HG02759 (cell line): ENCODE data around the gene AIG1.
A peak's percentile ranks its signal among the peaks of the same experiment; 100 is the strongest.
"Not testable (repeated sequence)": the region's sequence is repeated elsewhere in the genome, so short reads cannot be mapped to it uniquely, and the experiment has no call there.

Experiments used
- ATAC-seq: cut with Tn5 transposase; IDR thresholded peaks from one replicate; pipeline ENCODE4 v1.9.1; 2021; ENCODE audit warnings: mild to moderate bottlenecking, moderate library complexity; ENCODE audit not compliant: unreplicated experiment

Gene AIG1

GRCh38 chr6:143307760-143308159 is 247.1 kb downstream of the AIG1 start:
- not testable (repeated sequence) for ATAC-seq

GRCh38 chr6:143313163-143313562 is 252.5 kb downstream of the AIG1 start:
- ATAC-seq = no peak

GRCh38 chr6:143321491-143322086 is 260.9 kb downstream of the AIG1 start:
- ATAC-seq = no peak

- no peak for ATAC-seq
Measured at GRCh38 chr6:143322386-143322785, 261.7 kb downstream of the AIG1 start.

- no peak for ATAC-seq
Measured at GRCh38 chr6:143323729-143324470, 263.2 kb downstream of the AIG1 start.

- ATAC-seq = no peak
Measured at GRCh38 chr6:143325379-143326140, 264.9 kb downstream of the AIG1 start.

GRCh38 chr6:143328876-143329275 is 268.2 kb downstream of the AIG1 start:
- no peak for ATAC-seq

GRCh38 chr6:143329323-143329722 is 268.6 kb downstream of the AIG1 start:
- ATAC-seq = no peak

GRCh38 chr6:143331362-143331761 is 270.7 kb downstream of the AIG1 start:
- no peak for ATAC-seq

GRCh38 chr6:143332153-143332845 is 271.6 kb downstream of the AIG1 start:
- ATAC-seq = no peak

- no peak for ATAC-seq
Measured at GRCh38 chr6:143333081-143333480, 272.4 kb downstream of the AIG1 start.

GRCh38 chr6:143333749-143334520 is 273.2 kb downstream of the AIG1 start:
- ATAC-seq = no peak

GRCh38 chr6:143335865-143336264 is 275.2 kb downstream of the AIG1 start:
- ATAC-seq = no peak

- ATAC-seq = no peak
Measured at GRCh38 chr6:143336446-143337152, 275.9 kb downstream of the AIG1 start.

- peak; percentile 74 for ATAC-seq
Measured at GRCh38 chr6:143337201-143337949, 276.7 kb downstream of the AIG1 start.

GRCh38 chr6:143339223-143339622 is 278.5 kb downstream of the AIG1 start:
- ATAC-seq = no peak

- not testable (repeated sequence) for ATAC-seq
Measured at GRCh38 chr6:143345477-143345876, 284.8 kb downstream of the AIG1 start.

- no peak for ATAC-seq
Measured at GRCh38 chr6:143346004-143346403, 285.3 kb downstream of the AIG1 start.

GRCh38 chr6:143348531-143348930 is 287.8 kb downstream of the AIG1 start:
- no peak for ATAC-seq
